ENCODE data around the gene CRLF1.
A peak's percentile ranks its signal among the peaks of the same experiment; 100 is the strongest.

Gene CRLF1

GRCh38 chr19:18636969-18637629 lies 30.5 kb upstream of the CRLF1 start, which contains the start of gene KLHL26:
TSS of gene KLHL26 (plus strand) at chr19:18637028. CDS start at chr19:18637055, 27 bp downstream.
- Histone ChIP-seq H3K4me1 (ENCODE audit: control insufficient read depth in 5 of 5, insufficient read depth in 5 of 5, low read length in 5 of 5) (peaks cover 0 to 24% (median 19%) of the 10 kb centered on the region in 5 donors), H3K9ac (ENCODE audit: low read length in 5 of 5) (peak within 1 kb of the TSS in 4 of 5 donors; percentile 71 to 95 (median 83)), H3K27me3 (ENCODE audit: control insufficient read depth in 5 of 5, insufficient read depth in 4 of 5, low read length in 5 of 5) (no peaks in the 10 kb centered on the region), H3K9me3 (ENCODE audit: control insufficient read depth in 5 of 5, low read length in 5 of 5) (no peaks in the 10 kb centered on the region), H3K27ac (ENCODE audit: low read depth, low read length) (peak within 1 kb of the TSS; percentile 60), H3K4me3 (ENCODE audit: low read depth in 1 of 5, low read length in 5 of 5) (peak within 1 kb of the TSS; percentile 66 to 92 (median 79)), H3K36me3 (ENCODE audit: control insufficient read depth in 5 of 5, insufficient read depth in 5 of 5, low read length in 5 of 5) (peaks cover 0 to 4% (median 0%) of the 10 kb centered on the region in 5 donors)

GRCh38 chr19:18636183-18636968 lies 29.8 kb upstream of the CRLF1 start:
- Histone ChIP-seq H3K27ac (ENCODE audit: low read depth, low read length) (no peak overlapping the region), H3K9ac (ENCODE audit: low read length in 5 of 5) (peak overlapping the region in 2 of 5 donors; percentile 24 to 64), H3K27me3 (ENCODE audit: control insufficient read depth in 5 of 5, insufficient read depth in 4 of 5, low read length in 5 of 5) (no peaks in the 10 kb centered on the region), H3K36me3 (ENCODE audit: control insufficient read depth in 5 of 5, insufficient read depth in 5 of 5, low read length in 5 of 5) (peaks cover 0 to 4% (median 0%) of the 10 kb centered on the region in 5 donors), H3K4me3 (ENCODE audit: low read depth in 1 of 5, low read length in 5 of 5) (peak overlapping the region; percentile 62 to 83 (median 69)), H3K9me3 (ENCODE audit: control insufficient read depth in 5 of 5, low read length in 5 of 5) (no peaks in the 10 kb centered on the region), H3K4me1 (ENCODE audit: control insufficient read depth in 5 of 5, insufficient read depth in 5 of 5, low read length in 5 of 5) (peaks cover 0 to 24% (median 19%) of the 10 kb centered on the region in 5 donors)

GRCh38 chr19:18635831-18636182 lies 29.2 kb upstream of the CRLF1 start:
- H3K4me3 ChIP-seq (ENCODE audit: low read depth in 1 of 5, low read length in 5 of 5), result no peak overlapping the region
- no peak overlapping the region for H3K9ac ChIP-seq (ENCODE audit: low read length in 5 of 5)
- H3K36me3 ChIP-seq (ENCODE audit: control insufficient read depth in 5 of 5, insufficient read depth in 5 of 5, low read length in 5 of 5), result peaks cover 0 to 2% (median 0%) of the 10 kb centered on the region in 5 donors
- H3K9me3 ChIP-seq (ENCODE audit: control insufficient read depth in 5 of 5, low read length in 5 of 5), result no peaks in the 10 kb centered on the region
- no peaks in the 10 kb centered on the region for H3K27me3 ChIP-seq (ENCODE audit: control insufficient read depth in 5 of 5, insufficient read depth in 4 of 5, low read length in 5 of 5)
- no peak overlapping the region for H3K27ac ChIP-seq (ENCODE audit: low read depth, low read length)
- H3K4me1 ChIP-seq (ENCODE audit: control insufficient read depth in 5 of 5, insufficient read depth in 5 of 5, low read length in 5 of 5), result peaks cover 0 to 24% (median 19%) of the 10 kb centered on the region in 5 donors

- Histone ChIP-seq H3K27me3 (ENCODE audit: control insufficient read depth in 5 of 5, insufficient read depth in 4 of 5, low read length in 5 of 5) (no peaks in the 10 kb centered on the region), H3K4me1 (ENCODE audit: control insufficient read depth in 5 of 5, insufficient read depth in 5 of 5, low read length in 5 of 5) (peaks cover under 1 to 28% (median 19%) of the 10 kb centered on the region in 5 donors), H3K27ac (ENCODE audit: low read depth, low read length) (no peak overlapping the region), H3K4me3 (ENCODE audit: low read depth in 1 of 5, low read length in 5 of 5) (no peak overlapping the region), H3K9ac (ENCODE audit: low read length in 5 of 5) (no peak overlapping the region), H3K9me3 (ENCODE audit: control insufficient read depth in 5 of 5, low read length in 5 of 5) (no peaks in the 10 kb centered on the region), H3K36me3 (ENCODE audit: control insufficient read depth in 5 of 5, insufficient read depth in 5 of 5, low read length in 5 of 5) (no peaks in the 10 kb centered on the region)
Observed at GRCh38 chr19:18634612-18635297, 28.2 kb upstream of the CRLF1 start.

- H3K27me3 ChIP-seq (ENCODE audit: control insufficient read depth in 5 of 5, insufficient read depth in 4 of 5, low read length in 5 of 5), result no peaks in the 10 kb centered on the region
- no peaks in the 10 kb centered on the region for H3K9me3 ChIP-seq (ENCODE audit: control insufficient read depth in 5 of 5, low read length in 5 of 5)
- H3K9ac ChIP-seq (ENCODE audit: low read length in 5 of 5), result no peak overlapping the region
- no peaks in the 10 kb centered on the region for H3K36me3 ChIP-seq (ENCODE audit: control insufficient read depth in 5 of 5, insufficient read depth in 5 of 5, low read length in 5 of 5)
- peaks cover 2 to 28% (median 17%) of the 10 kb centered on the region in 5 donors for H3K4me1 ChIP-seq (ENCODE audit: control insufficient read depth in 5 of 5, insufficient read depth in 5 of 5, low read length in 5 of 5)
- no peak overlapping the region for H3K27ac ChIP-seq (ENCODE audit: low read depth, low read length)
- H3K4me3 ChIP-seq (ENCODE audit: low read depth in 1 of 5, low read length in 5 of 5), result no peak overlapping the region
Observed at GRCh38 chr19:18633321-18633720, 26.7 kb upstream of the CRLF1 start.

- Histone ChIP-seq H3K27ac (ENCODE audit: low read depth, low read length) (no peak overlapping the region), H3K9ac (ENCODE audit: low read length in 5 of 5) (no peak overlapping the region), H3K9me3 (ENCODE audit: control insufficient read depth in 5 of 5, low read length in 5 of 5) (no peaks in the 10 kb centered on the region), H3K4me1 (ENCODE audit: control insufficient read depth in 5 of 5, insufficient read depth in 5 of 5, low read length in 5 of 5) (peaks cover 0 to 8% (median 2%) of the 10 kb centered on the region in 5 donors), H3K36me3 (ENCODE audit: control insufficient read depth in 5 of 5, insufficient read depth in 5 of 5, low read length in 5 of 5) (no peaks in the 10 kb centered on the region), H3K27me3 (ENCODE audit: control insufficient read depth in 5 of 5, insufficient read depth in 4 of 5, low read length in 5 of 5) (no peaks in the 10 kb centered on the region), H3K4me3 (ENCODE audit: low read depth in 1 of 5, low read length in 5 of 5) (no peak overlapping the region)
Observed at GRCh38 chr19:18629166-18630088, 22.8 kb upstream of the CRLF1 start.

GRCh38 chr19:18626906-18627305 lies 20.3 kb upstream of the CRLF1 start:
- Histone ChIP-seq H3K27ac (ENCODE audit: low read depth, low read length) (no peak overlapping the region), H3K9ac (ENCODE audit: low read length in 5 of 5) (no peak overlapping the region), H3K36me3 (ENCODE audit: control insufficient read depth in 5 of 5, insufficient read depth in 5 of 5, low read length in 5 of 5) (no peaks in the 10 kb centered on the region), H3K9me3 (ENCODE audit: control insufficient read depth in 5 of 5, low read length in 5 of 5) (no peaks in the 10 kb centered on the region), H3K4me3 (ENCODE audit: low read depth in 1 of 5, low read length in 5 of 5) (no peak overlapping the region), H3K27me3 (ENCODE audit: control insufficient read depth in 5 of 5, insufficient read depth in 4 of 5, low read length in 5 of 5) (peaks cover 0 to 4% (median 0%) of the 10 kb centered on the region in 5 donors), H3K4me1 (ENCODE audit: control insufficient read depth in 5 of 5, insufficient read depth in 5 of 5, low read length in 5 of 5) (peaks cover 0 to 8% (median 2%) of the 10 kb centered on the region in 5 donors)

GRCh38 chr19:18620902-18621301 lies 14.3 kb upstream of the CRLF1 start:
- no peak overlapping the region for H3K27ac ChIP-seq (ENCODE audit: low read depth, low read length)
- H3K27me3 ChIP-seq (ENCODE audit: control insufficient read depth in 5 of 5, insufficient read depth in 4 of 5, low read length in 5 of 5), result peaks cover 0 to 22% (median 13%) of the 10 kb centered on the region in 5 donors
- no peaks in the 10 kb centered on the region for H3K9me3 ChIP-seq (ENCODE audit: control insufficient read depth in 5 of 5, low read length in 5 of 5)
- no peak overlapping the region for H3K9ac ChIP-seq (ENCODE audit: low read length in 5 of 5)
- H3K4me1 ChIP-seq (ENCODE audit: control insufficient read depth in 5 of 5, insufficient read depth in 5 of 5, low read length in 5 of 5), result no peaks in the 10 kb centered on the region
- no peak overlapping the region for H3K4me3 ChIP-seq (ENCODE audit: low read depth in 1 of 5, low read length in 5 of 5)
- no peaks in the 10 kb centered on the region for H3K36me3 ChIP-seq (ENCODE audit: control insufficient read depth in 5 of 5, insufficient read depth in 5 of 5, low read length in 5 of 5)

GRCh38 chr19:18620311-18620710 lies 13.7 kb upstream of the CRLF1 start:
- no peaks in the 10 kb centered on the region for H3K9me3 ChIP-seq (ENCODE audit: control insufficient read depth in 5 of 5, low read length in 5 of 5)
- H3K9ac ChIP-seq (ENCODE audit: low read length in 5 of 5), result no peak overlapping the region
- H3K4me1 ChIP-seq (ENCODE audit: control insufficient read depth in 5 of 5, insufficient read depth in 5 of 5, low read length in 5 of 5), result no peaks in the 10 kb centered on the region
- no peaks in the 10 kb centered on the region for H3K36me3 ChIP-seq (ENCODE audit: control insufficient read depth in 5 of 5, insufficient read depth in 5 of 5, low read length in 5 of 5)
- no peak overlapping the region for H3K27ac ChIP-seq (ENCODE audit: low read depth, low read length)
- peaks cover 0 to 24% (median 15%) of the 10 kb centered on the region in 5 donors for H3K27me3 ChIP-seq (ENCODE audit: control insufficient read depth in 5 of 5, insufficient read depth in 4 of 5, low read length in 5 of 5)
- no peak overlapping the region for H3K4me3 ChIP-seq (ENCODE audit: low read depth in 1 of 5, low read length in 5 of 5)

Data from subcutaneous abdominal adipose tissue (tissue), 5 donors.